Rectal smooth muscle tissue (tissue), 1 donor: ENCODE data around the gene ETFRF1.

ENCODE experiments used
- H3K27ac ChIP-seq: one replicate; pipeline ENCODE4 v1.7.0; 2013; ENCODE audit warnings: low read depth, low read length, inconsistent platforms
- H3K27me3 ChIP-seq: one replicate; pipeline ENCODE4 v1.7.0; 2013; ENCODE audit warnings: low read length; ENCODE audit not compliant: control insufficient read depth, insufficient read depth
- H3K36me3 ChIP-seq: one replicate; pipeline ENCODE4 v1.7.0; 2013; ENCODE audit warnings: low read length; ENCODE audit not compliant: control insufficient read depth, insufficient read depth
- H3K4me1 ChIP-seq: one replicate; pipeline ENCODE4 v1.7.0; 2013; ENCODE audit warnings: low read length; ENCODE audit not compliant: control insufficient read depth, insufficient read depth
- H3K4me3 ChIP-seq: one replicate; pipeline ENCODE4 v1.7.0; 2013; ENCODE audit warnings: low read length
- H3K9ac ChIP-seq: one replicate; pipeline ENCODE4 v1.7.0; 2013; ENCODE audit warnings: low read length

Gene ETFRF1

GRCh38 chr12:25254271-25254880, 59.3 kb downstream of the ETFRF1 start:
- H3K27ac ChIP-seq, result no peak overlapping the region

More at GRCh38 chr12:25254271-25254880, 59.3 kb downstream of the ETFRF1 start:
- Histone ChIP-seq H3K36me3 (no peaks in the 10 kb centered on the region), H3K27me3 (no peaks in the 10 kb centered on the region), H3K9ac (no peak overlapping the region), H3K4me3 (no peak overlapping the region), H3K4me1 (peaks cover 8% of the 10 kb centered on the region)
